ENCODE results near the gene MERTK. TPM values are rescaled to one million over a fixed set of nuclear protein-coding genes. Genes with fewer than 3 reads are reported as not detected.

MERTK gene
- polyA plus RNA-seq, 1 experiment: 0.84 TPM

DNA sequence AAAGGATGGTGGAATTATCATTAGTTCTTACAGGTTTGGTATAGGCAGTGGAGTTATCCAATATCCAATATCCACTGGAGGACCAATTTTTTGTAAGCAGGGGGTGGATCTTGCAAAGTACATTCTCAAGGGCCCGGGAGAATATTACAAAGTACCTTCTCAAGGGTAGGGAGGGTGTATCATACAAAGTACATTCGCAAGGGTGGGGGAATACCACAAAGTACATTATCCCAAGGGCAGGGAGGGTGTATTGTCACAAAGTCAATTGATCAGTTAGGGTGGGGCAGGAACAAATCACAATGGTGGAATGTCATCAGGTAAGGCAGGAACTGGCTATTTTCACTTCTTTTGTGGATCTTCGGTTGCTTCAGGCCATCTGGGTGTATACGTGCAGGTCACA lies 101.4 kb downstream of the MERTK start:
- H3K4me3 ChIP-seq (ENCODE audit: low read depth, low read length): no peak overlapping the region
- H3K9me3 ChIP-seq (ENCODE audit: control insufficient read depth, insufficient read depth, low read length): no peaks in the 10 kb centered on the region
- H3K27ac ChIP-seq (ENCODE audit: low read depth, low read length): no peak overlapping the region
- CTCF ChIA-PET: no interaction called here
- POLR2A ChIA-PET: no interaction called here
- TF ChIP-seq, protein P1, sequence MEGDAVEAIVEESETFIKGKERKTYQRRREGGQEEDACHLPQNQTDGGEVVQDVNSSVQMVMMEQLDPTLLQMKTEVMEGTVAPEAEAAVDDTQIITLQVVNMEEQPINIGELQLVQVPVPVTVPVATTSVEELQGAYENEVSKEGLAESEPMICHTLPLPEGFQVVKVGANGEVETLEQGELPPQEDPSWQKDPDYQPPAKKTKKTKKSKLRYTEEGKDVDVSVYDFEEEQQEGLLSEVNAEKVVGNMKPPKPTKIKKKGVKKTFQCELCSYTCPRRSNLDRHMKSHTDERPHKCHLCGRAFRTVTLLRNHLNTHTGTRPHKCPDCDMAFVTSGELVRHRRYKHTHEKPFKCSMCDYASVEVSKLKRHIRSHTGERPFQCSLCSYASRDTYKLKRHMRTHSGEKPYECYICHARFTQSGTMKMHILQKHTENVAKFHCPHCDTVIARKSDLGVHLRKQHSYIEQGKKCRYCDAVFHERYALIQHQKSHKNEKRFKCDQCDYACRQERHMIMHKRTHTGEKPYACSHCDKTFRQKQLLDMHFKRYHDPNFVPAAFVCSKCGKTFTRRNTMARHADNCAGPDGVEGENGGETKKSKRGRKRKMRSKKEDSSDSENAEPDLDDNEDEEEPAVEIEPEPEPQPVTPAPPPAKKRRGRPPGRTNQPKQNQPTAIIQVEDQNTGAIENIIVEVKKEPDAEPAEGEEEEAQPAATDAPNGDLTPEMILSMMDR (IDR thresholded peaks at IDR 0.05; ENCODE audit: low read depth, low read length): no peak
- H3K27me3 ChIP-seq (ENCODE audit: control insufficient read depth, insufficient read depth, low read length): peaks cover 15% of the 10 kb centered on the region
- no peak for DNase-seq (ENCODE audit: low read depth, low spot score)

DNA sequence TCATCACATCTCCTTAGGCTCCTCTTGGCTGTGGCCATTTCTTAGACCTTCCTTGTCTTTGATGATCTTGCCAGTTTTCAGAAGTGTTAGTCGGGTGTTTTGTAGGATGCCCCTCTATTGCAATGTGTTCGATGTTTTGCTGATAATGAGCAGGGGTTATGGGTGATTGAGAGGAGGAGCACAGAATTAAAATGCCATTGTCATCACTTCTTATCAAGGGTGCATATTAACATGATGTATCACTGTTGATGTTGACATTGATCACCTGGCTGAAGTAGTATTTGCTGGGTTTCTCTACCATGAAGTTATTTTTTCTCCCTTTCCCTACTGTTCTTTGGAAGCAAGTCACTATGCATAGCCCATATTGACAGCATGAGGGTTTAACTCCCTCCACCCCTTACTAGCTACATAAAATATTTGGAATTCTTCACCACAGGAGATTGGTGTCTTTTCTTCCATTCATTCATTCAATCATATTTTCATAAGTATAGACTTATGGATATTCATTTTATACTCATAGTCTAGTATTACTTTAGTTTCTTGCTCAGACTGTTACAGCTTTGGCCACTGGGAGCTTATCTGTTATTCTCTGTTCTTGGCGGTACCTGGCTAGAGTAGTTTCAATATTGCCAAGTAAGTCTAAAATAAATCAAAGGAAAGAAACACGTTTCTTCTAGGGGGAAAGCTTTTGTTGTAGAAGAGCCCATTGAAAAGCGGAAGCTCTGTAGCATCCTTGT lies 102.2 kb downstream of the MERTK start:
- no peak for DNase-seq (ENCODE audit: low read depth, low spot score)
- H3K27me3 ChIP-seq (ENCODE audit: control insufficient read depth, insufficient read depth, low read length): peaks cover 15% of the 10 kb centered on the region
- ChIA-PET POLR2A (no interaction called here), CTCF (no interaction called here)
- no peaks in the 10 kb centered on the region for H3K9me3 ChIP-seq (ENCODE audit: control insufficient read depth, insufficient read depth, low read length)
- H3K27ac ChIP-seq (ENCODE audit: low read depth, low read length): no peak overlapping the region
- no peak overlapping the region for H3K4me3 ChIP-seq (ENCODE audit: low read depth, low read length)
- TF ChIP-seq, protein P1 (IDR thresholded peaks at IDR 0.05; ENCODE audit: low read depth, low read length): no peak

DNA sequence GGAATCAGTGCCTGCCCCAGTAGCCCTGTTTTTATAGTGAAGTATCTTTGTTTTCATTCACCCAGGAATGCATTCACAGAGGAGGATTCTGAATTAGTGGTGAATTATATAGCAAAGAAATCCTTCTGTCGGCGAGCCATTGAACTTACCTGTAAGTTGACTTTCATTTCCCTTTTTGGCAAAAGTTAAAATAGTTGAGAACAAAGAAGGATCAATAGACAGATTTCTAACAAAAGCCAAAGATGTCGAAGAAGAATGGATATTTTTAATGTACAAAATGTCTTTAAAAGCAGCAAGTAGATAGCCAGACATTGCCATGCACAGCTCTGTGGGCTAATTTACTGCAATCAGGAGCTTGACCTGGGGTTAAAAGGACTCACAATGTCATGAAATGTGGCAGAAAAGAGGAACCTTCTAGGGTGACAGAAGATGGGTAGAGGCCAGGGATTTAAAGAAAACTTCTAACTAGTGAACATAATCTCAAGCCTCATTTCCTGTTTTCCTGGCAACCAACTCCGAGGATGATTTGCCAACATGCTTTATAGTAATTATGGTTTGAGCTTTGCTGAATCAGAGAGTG lies 102.8 kb downstream of the MERTK start:
- ChIA-PET POLR2A (interaction anchor here (0.9 kb wide), 1 partner anchor 31 kb away, joined by 3 read pairs; no protein-coding TSS in a partner anchor), CTCF (no interaction called here)
- Histone ChIP-seq H3K9me3 (ENCODE audit: control insufficient read depth, insufficient read depth, low read length) (no peaks in the 10 kb centered on the region), H3K27ac (ENCODE audit: low read depth, low read length) (no peak overlapping the region), H3K4me3 (ENCODE audit: low read depth, low read length) (no peak overlapping the region), H3K27me3 (ENCODE audit: control insufficient read depth, insufficient read depth, low read length) (peaks cover 15% of the 10 kb centered on the region)
- TF ChIP-seq, protein P1 (IDR thresholded peaks at IDR 0.05; ENCODE audit: low read depth, low read length): no peak
- DNase-seq (ENCODE audit: low read depth, low spot score): no peak

DNA sequence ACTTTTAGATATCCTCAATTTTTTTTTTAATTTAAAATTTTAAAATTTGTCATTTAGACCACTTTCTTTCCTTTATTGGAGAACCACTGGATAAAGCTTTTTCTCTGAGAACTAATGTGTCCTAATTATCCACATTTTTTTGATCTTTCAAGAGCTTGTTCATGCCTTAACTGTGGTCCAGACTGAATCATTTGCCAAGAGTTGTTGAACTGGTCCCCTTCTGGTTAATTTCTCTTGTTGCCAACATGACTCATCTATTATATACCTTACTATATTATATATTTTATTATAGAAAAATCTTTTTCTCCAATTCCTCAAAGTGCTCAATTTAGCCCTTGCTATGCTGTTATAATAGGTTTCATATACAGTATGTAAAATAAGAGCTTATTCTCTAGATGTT lies 103.5 kb downstream of the MERTK start:
- Histone ChIP-seq H3K4me3 (ENCODE audit: low read depth, low read length) (no peak overlapping the region), H3K27ac (ENCODE audit: low read depth, low read length) (no peak overlapping the region), H3K27me3 (ENCODE audit: control insufficient read depth, insufficient read depth, low read length) (peaks cover 14% of the 10 kb centered on the region), H3K9me3 (ENCODE audit: control insufficient read depth, insufficient read depth, low read length) (no peaks in the 10 kb centered on the region)
- ChIA-PET POLR2A (interaction anchor here (0.9 kb wide), 1 partner anchor 31 kb away, joined by 3 read pairs; no protein-coding TSS in a partner anchor), CTCF (no interaction called here)
- DNase-seq (ENCODE audit: low read depth, low spot score): no peak
- TF ChIP-seq, protein P1 (IDR thresholded peaks at IDR 0.05; ENCODE audit: low read depth, low read length): no peak

DNA sequence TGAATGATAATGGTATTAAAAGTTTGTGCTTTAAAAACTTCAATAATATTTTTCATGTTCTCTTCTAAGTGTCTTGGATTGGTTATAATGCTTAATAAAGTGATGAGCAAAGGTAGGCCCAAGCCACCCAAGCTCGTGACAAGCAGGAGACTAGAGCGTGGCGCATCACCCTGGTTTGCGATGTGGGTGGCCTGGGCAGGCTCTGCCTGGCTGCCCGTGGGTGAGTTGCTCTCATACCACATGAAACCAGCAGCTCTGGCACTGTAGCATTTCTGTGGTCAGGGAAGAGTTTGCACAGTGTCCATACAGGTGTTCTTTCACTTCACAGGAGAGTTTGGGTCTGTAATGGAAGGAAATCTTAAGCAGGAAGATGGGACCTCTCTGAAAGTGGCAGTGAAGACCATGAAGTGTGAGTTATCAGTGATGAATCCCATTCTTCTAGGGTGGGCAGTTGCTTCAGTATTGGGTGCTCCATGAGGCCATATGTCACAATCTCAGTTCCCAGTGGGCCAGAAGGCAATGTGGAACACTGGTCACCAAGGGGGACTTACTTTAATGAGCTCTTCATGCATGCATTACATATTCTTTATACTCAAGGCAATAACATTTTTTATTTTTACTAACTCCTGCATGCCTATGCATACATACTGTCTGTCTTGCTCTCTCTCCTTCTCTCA lies 105.3 kb downstream of the MERTK start:
- Histone ChIP-seq H3K4me3 (ENCODE audit: low read depth, low read length) (no peak overlapping the region), H3K9me3 (ENCODE audit: control insufficient read depth, insufficient read depth, low read length) (no peaks in the 10 kb centered on the region), H3K27me3 (ENCODE audit: control insufficient read depth, insufficient read depth, low read length) (peaks cover 15% of the 10 kb centered on the region), H3K27ac (ENCODE audit: low read depth, low read length) (no peak overlapping the region)
- ChIA-PET POLR2A (no interaction called here), CTCF (no interaction called here)
- TF ChIP-seq, protein P1 (IDR thresholded peaks at IDR 0.05; ENCODE audit: low read depth, low read length): no peak
- DNase-seq (ENCODE audit: low read depth, low spot score): no peak

Measured in AG04450 (cell line).